Activated B cell treated with CpG ODN at 0.5 μM for 24 hours (primary cell): Measurements from ENCODE around the gene DNAJB5. TPM values are rescaled to one million over a fixed set of nuclear protein-coding genes. Genes with fewer than 3 reads are reported as not detected.
"Not testable (repeated sequence)": the region's sequence is repeated elsewhere in the genome, so short reads cannot be mapped to it uniquely, and the experiment has no call there.

Experiments used
- ATAC-seq: fragments of 200-7000 bp; cut with Tn5 transposase; one replicate; pipeline ENCODE4 v1.10.0; 2021; ENCODE audit warnings: low read depth, mild to moderate bottlenecking, moderate library complexity
- CTCF ChIA-PET: fragments of 350-600 bp; sonication (Branson Sonifier 250); formaldehyde crosslinking; loops from one replicate; lab custom pipeline; 2021; ENCODE audit warnings: antibody characterized with exemption; lab: Charles Lee
- POLR2A ChIA-PET: fragments of 350-600 bp; sonication (Branson Sonifier 250); formaldehyde crosslinking; loops from one replicate; lab custom pipeline; 2021; ENCODE audit warnings: antibody characterized with exemption; lab: Charles Lee
- DNase-seq: peaks from one replicate; pipeline ENCODE4 v3.0.0; 2022
- H3K27ac Mint-ChIP-seq: one replicate; pipeline ENCODE4 v1.8.0; 2020; ENCODE audit warnings: mixed read lengths
- H3K27me3 Mint-ChIP-seq: one replicate; pipeline ENCODE4 v1.8.0; 2021; ENCODE audit warnings: mixed read lengths
- H3K36me3 Mint-ChIP-seq: one replicate; pipeline ENCODE4 v1.8.0; 2021; ENCODE audit warnings: low read depth, mixed read lengths
- H3K4me1 Mint-ChIP-seq: one replicate; pipeline ENCODE4 v1.8.0; 2021; ENCODE audit warnings: mixed read lengths
- H3K4me3 Mint-ChIP-seq: one replicate; pipeline ENCODE4 v1.8.0; 2020; ENCODE audit warnings: mild to moderate bottlenecking, mixed read lengths
- H3K9me3 Mint-ChIP-seq: one replicate; pipeline ENCODE4 v1.8.0; 2020; ENCODE audit warnings: mixed read lengths
- CTCF ChIP-seq: fragments of 200-600 bp; IDR thresholded peaks from one replicate; pipeline ENCODE4 v1.8.0; 2022; ENCODE audit warnings: antibody characterized with exemption, mild to moderate bottlenecking
- intact Hi-C: fragments of 100-400 bp; cut with micrococcal nuclease; formaldehyde crosslinking; loops from one replicate; pipeline ENCODE4 v1.15.1; 2024
- total RNA-seq: library from RNA; stranded (reverse); gene quantifications from 2 replicates; pipeline ENCODE4 v1.2.3, GENCODE V29; 2022

Gene DNAJB5
- 5.4 and 6.4 TPM in 2 replicates for total RNA-seq

- peak within 1 kb of the TSS; percentile 97 for H3K4me3 Mint-ChIP-seq
- TF ChIP-seq CTCF, result no peak
- intact Hi-C loops, result loop anchor here (1.0 to 10.0 kb wide), 14 partner anchors 62 to 743 kb away; partner anchors contain the start of genes CCDC107, CREB3, DNAI1 and FAM219A
- H3K27me3 Mint-ChIP-seq, result peaks cover 2% of the 10 kb centered on the region
- ChIA-PET CTCF (interaction anchor here (1.7 kb wide), 1 partner anchor 62 kb away, joined by 9 read pairs; no protein-coding TSS in a partner anchor), POLR2A (interaction anchor here (0.6 to 2.1 kb wide), 8 partner anchors 24 to 1152 kb away, joined by 3 to 8 read pairs (median 4); partner anchors contain the start of genes STOML2 and VCP)
- peak within 1 kb of the TSS; percentile 92 for H3K27ac Mint-ChIP-seq
- H3K36me3 Mint-ChIP-seq, result peaks cover 6% of the 10 kb centered on the region
- DNase-seq (peak; percentile 96), ATAC-seq (peak; percentile 91)
- peaks cover 77% of the 10 kb centered on the region for H3K4me1 Mint-ChIP-seq
- H3K9me3 Mint-ChIP-seq, result no peaks in the 10 kb centered on the region
Observed at GRCh38 chr9:34989003-34989945, at the start of gene DNAJB5. Gene DNAJB5 (plus strand): TSS chr9:34989745. CDS start chr9:34990631, 886 bp downstream.

- CTCF ChIA-PET, ATAC-seq, intact Hi-C loops, H3K4me3 Mint-ChIP-seq, H3K9me3 Mint-ChIP-seq, H3K36me3 Mint-ChIP-seq, H3K4me1 Mint-ChIP-seq, POLR2A ChIA-PET, H3K27ac Mint-ChIP-seq, DNase-seq: not testable (repeated sequence)
- H3K27me3 Mint-ChIP-seq, result peaks cover 22% of the 10 kb centered on the region
Observed at GRCh38 chr9:34939989-34940388, 49.6 kb upstream of the DNAJB5 start.

DNA sequence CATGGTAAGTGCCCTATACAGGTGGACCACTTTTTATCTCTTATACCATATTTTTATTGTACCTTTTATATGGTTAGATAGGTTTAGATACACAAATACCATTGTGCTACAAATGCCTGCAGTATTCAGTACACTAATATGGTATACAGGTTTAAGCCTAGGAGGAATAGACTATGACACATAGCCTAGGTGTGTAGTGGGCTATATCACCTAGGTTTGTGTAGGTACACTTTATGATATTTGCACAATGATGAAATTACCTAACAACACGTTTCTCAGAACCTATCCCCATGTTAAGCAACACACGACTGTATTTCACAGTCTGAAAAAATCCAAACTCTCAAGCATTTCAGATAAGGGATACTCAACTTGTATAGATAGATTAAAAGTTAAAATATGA is 41.1 kb upstream of the DNAJB5 start:
- POLR2A ChIA-PET, result no interaction called here

GRCh38 chr9:34954225-34954624 is 35.3 kb upstream of the DNAJB5 start:
- no peak for TF ChIP-seq CTCF
- ChIA-PET POLR2A (no interaction called here), CTCF (no interaction called here)
- DNase-seq (no peak), ATAC-seq (no peak)
- H3K27me3 Mint-ChIP-seq, result peaks cover 29% of the 10 kb centered on the region
- intact Hi-C loops, result no loop called here
- peaks cover 6% of the 10 kb centered on the region for H3K4me1 Mint-ChIP-seq
- H3K4me3 Mint-ChIP-seq, result no peak overlapping the region
- H3K36me3 Mint-ChIP-seq, result no peaks in the 10 kb centered on the region
- no peaks in the 10 kb centered on the region for H3K9me3 Mint-ChIP-seq
- no peak overlapping the region for H3K27ac Mint-ChIP-seq

More for the DNA sequence above, 41.1 kb upstream of the DNAJB5 start:
- Mint-ChIP-seq H3K4me3 (no peak overlapping the region), H3K36me3 (no peaks in the 10 kb centered on the region), H3K27ac (no peak overlapping the region), H3K27me3 (peaks cover 18% of the 10 kb centered on the region), H3K9me3 (no peaks in the 10 kb centered on the region), H3K4me1 (no peaks in the 10 kb centered on the region)
- DNase-seq (no peak), ATAC-seq (no peak)
- CTCF ChIA-PET, result no interaction called here
- no peak for TF ChIP-seq CTCF
- intact Hi-C loops, result no loop called here

DNA sequence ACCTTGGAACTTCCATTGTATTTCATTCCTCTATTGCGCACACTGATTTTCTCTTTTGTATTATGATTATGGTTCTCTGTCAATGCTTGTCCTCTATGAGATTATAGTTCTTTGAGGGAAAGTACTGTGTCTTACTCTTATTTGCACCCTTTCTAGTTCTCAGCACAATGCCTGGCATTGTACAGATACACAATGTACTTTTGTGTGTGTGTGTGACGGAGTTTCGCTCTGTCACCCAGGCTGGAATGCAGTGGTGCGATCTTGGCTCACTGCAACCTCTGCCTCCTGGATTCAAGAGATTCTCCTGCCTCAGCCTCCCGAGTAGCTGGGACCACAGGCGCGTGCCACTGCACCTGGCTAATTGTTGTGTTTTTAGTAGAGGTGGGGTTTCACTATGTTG is 33.5 kb upstream of the DNAJB5 start:
- CTCF ChIA-PET, ATAC-seq, H3K4me3 Mint-ChIP-seq, intact Hi-C loops, H3K9me3 Mint-ChIP-seq, H3K27ac Mint-ChIP-seq, POLR2A ChIA-PET, H3K36me3 Mint-ChIP-seq, H3K4me1 Mint-ChIP-seq, DNase-seq: not testable (repeated sequence)
- H3K27me3 Mint-ChIP-seq, result peaks cover 35% of the 10 kb centered on the region

DNA sequence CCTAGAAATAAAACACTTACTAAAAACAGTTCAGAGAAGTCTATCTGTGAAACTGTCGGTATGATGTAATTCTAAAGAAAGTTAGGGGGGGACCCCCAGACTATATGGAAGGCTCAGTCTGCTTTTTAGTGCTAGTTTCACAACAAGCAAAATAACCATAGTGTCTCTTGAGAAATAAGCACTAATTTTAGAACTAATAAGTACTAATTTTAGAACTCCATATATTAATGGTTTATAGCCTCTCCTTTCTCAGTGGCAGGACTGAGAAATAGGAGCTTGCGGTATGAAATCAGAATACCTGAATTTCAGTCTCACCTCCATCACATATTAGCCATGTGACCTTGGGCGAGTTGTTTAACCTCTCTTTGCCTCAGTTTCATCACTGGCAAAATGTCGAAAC is 32.9 kb upstream of the DNAJB5 start:
- Mint-ChIP-seq H3K9me3 (no peaks in the 10 kb centered on the region), H3K27me3 (peaks cover 39% of the 10 kb centered on the region), H3K36me3 (no peaks in the 10 kb centered on the region), H3K27ac (no peak overlapping the region), H3K4me3 (no peak overlapping the region), H3K4me1 (peaks cover 6% of the 10 kb centered on the region)
- CTCF ChIA-PET, result no interaction called here
- POLR2A ChIA-PET, result no interaction called here
- intact Hi-C loops, result no loop called here
- ATAC-seq, result no peak
- no peak for TF ChIP-seq CTCF
- no peak for DNase-seq
